OCI-LY3 (cell line): ENCODE data around the gene LRP10.

Source experiments
- CTCF ChIP-seq: fragments of 200-600, 300-600 bp; sonication (generic); IDR thresholded peaks from 2 replicates; pipeline ENCODE4 v1.5.1; 2014; ENCODE audit warnings: antibody characterized with exemption, low read length, low read depth
- EZH2phosphoT487 ChIP-seq: fragments of 200-600 bp; shearing (Covaris generic); IDR thresholded peaks from 2 replicates; pipeline ENCODE4 v1.6.1; 2018; ENCODE audit warnings: antibody characterized with exemption, mixed run types, low read depth

DNA sequence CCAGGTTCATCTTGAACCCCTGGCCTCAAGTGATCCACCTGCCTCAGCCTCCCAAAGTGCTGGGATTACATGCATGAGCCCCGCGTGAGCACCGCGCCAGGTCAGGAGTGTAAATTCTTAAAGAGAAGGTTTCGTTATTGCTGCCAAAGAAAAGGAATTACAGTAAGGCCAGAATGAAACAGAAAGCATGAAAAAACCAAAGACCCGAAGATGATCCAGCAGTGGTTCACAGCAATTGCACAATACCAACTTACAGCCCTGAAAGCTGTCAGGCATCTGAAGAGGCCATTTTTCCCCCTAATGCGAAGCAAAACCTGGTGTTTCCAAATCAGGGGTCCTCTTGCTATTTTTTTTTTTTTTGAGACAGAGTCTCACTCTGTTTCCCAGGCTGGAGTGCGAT is 37.1 kb downstream of the LRP10 start:
- TF ChIP-seq CTCF: no peak
- no peak for TF ChIP-seq EZH2phosphoT487
